ENCODE results near the gene SHC4. TPM values are rescaled to one million over a fixed set of nuclear protein-coding genes. Genes with fewer than 3 reads are reported as not detected.
"Not testable (repeated sequence)": the region's sequence is repeated elsewhere in the genome, so short reads cannot be mapped to it uniquely, and the experiment has no call there.

SHC4 gene
- total RNA-seq, 2 donors from 2014 or later, result 0.34 to 1.4 TPM

- ATAC-seq, result no peak
- H3K27ac Mint-ChIP-seq, result no peak overlapping the region
- no peaks in the 10 kb centered on the region for H3K9me3 Mint-ChIP-seq
- H3K36me3 Mint-ChIP-seq, result no peaks in the 10 kb centered on the region
- DNase-seq (ENCODE audit: low spot score in 2 of 2), result no peak
These were observed 107.9 kb downstream of the SHC4 start for GRCh38 chr15:48855501-48856440.

- H3K27ac Mint-ChIP-seq; H3K36me3 Mint-ChIP-seq; H3K9me3 Mint-ChIP-seq; DNase-seq (ENCODE audit: low spot score in 2 of 2); ATAC-seq: not testable (repeated sequence)
These were observed 109.3 kb downstream of the SHC4 start for GRCh38 chr15:48854434-48854833.

GRCh38 chr15:48851956-48852355 lies 111.8 kb downstream of the SHC4 start:
- DNase-seq (ENCODE audit: low spot score in 2 of 2), result no peak
- H3K36me3 Mint-ChIP-seq, result no peaks in the 10 kb centered on the region
- no peak overlapping the region for H3K27ac Mint-ChIP-seq
- ATAC-seq, result no peak
- H3K9me3 Mint-ChIP-seq, result no peaks in the 10 kb centered on the region

GRCh38 chr15:48850648-48851047 lies 113.1 kb downstream of the SHC4 start:
- no peak for ATAC-seq
- DNase-seq (ENCODE audit: low spot score in 2 of 2), result no peak
- no peaks in the 10 kb centered on the region for H3K9me3 Mint-ChIP-seq
- H3K36me3 Mint-ChIP-seq, result no peaks in the 10 kb centered on the region
- H3K27ac Mint-ChIP-seq, result no peak overlapping the region

- ATAC-seq (peak; percentile 33 to 53), DNase-seq (ENCODE audit: low spot score in 2 of 2) (no peak)
- no peaks in the 10 kb centered on the region for H3K36me3 Mint-ChIP-seq
- no peak overlapping the region for H3K27ac Mint-ChIP-seq
- peaks cover 7 to 10% of the 10 kb centered on the region in 2 donors for H3K9me3 Mint-ChIP-seq
These were observed 118.6 kb downstream of the SHC4 start for GRCh38 chr15:48845123-48845522.

GRCh38 chr15:48842501-48842900 lies 121.2 kb downstream of the SHC4 start:
- Mint-ChIP-seq H3K27ac (peak overlapping the region in 1 of 2 donors; percentile 37), H3K36me3 (no peaks in the 10 kb centered on the region), H3K9me3 (peaks cover 7 to 10% of the 10 kb centered on the region in 2 donors)
- DNase-seq (ENCODE audit: low spot score in 2 of 2) (no peak), ATAC-seq (no peak)

GRCh38 chr15:48834756-48835155 lies 129.0 kb downstream of the SHC4 start:
- ATAC-seq (no peak), DNase-seq (ENCODE audit: low spot score in 2 of 2) (no peak)
- Mint-ChIP-seq H3K36me3 (peaks cover 14% of the 10 kb centered on the region in 2 donors), H3K9me3 (peaks cover 21% of the 10 kb centered on the region in 2 donors), H3K27ac (no peak overlapping the region)

- Mint-ChIP-seq H3K9me3 (peaks cover 21% of the 10 kb centered on the region in 2 donors), H3K36me3 (peaks cover 14% of the 10 kb centered on the region in 2 donors), H3K27ac (peak overlapping the region in 1 of 2 donors; percentile 33)
- no peak for DNase-seq (ENCODE audit: low spot score in 2 of 2)
- no peak for ATAC-seq
These were observed 130.0 kb downstream of the SHC4 start for GRCh38 chr15:48833526-48834239.

GRCh38 chr15:48832648-48833047 lies 131.1 kb downstream of the SHC4 start:
- Mint-ChIP-seq H3K36me3 (peaks cover 14% of the 10 kb centered on the region in 2 donors), H3K27ac (no peak overlapping the region), H3K9me3 (peaks cover 21% of the 10 kb centered on the region in 2 donors)
- no peak for DNase-seq (ENCODE audit: low spot score in 2 of 2)
- ATAC-seq, result no peak

GRCh38 chr15:48828906-48829305 lies 134.8 kb downstream of the SHC4 start:
- no peak for ATAC-seq
- peaks cover 18% of the 10 kb centered on the region in 2 donors for H3K9me3 Mint-ChIP-seq
- H3K36me3 Mint-ChIP-seq, result peaks cover 14% of the 10 kb centered on the region in 2 donors
- no peak for DNase-seq (ENCODE audit: low spot score in 2 of 2)
- no peak overlapping the region for H3K27ac Mint-ChIP-seq

- peaks cover 13 to 14% of the 10 kb centered on the region in 2 donors for H3K9me3 Mint-ChIP-seq
- peaks cover 12% of the 10 kb centered on the region in 2 donors for H3K36me3 Mint-ChIP-seq
- ATAC-seq, result no peak
- DNase-seq (ENCODE audit: low spot score in 2 of 2), result no peak
- H3K27ac Mint-ChIP-seq, result no peak overlapping the region
These were observed 135.2 kb downstream of the SHC4 start for GRCh38 chr15:48828471-48828870.

GRCh38 chr15:48825075-48825474 lies 138.6 kb downstream of the SHC4 start:
- ATAC-seq (no peak), DNase-seq (ENCODE audit: low spot score in 2 of 2) (no peak)
- Mint-ChIP-seq H3K9me3 (no peaks in the 10 kb centered on the region), H3K36me3 (no peaks in the 10 kb centered on the region), H3K27ac (no peak overlapping the region)

- Mint-ChIP-seq H3K27ac (no peak overlapping the region), H3K9me3 (no peaks in the 10 kb centered on the region), H3K36me3 (no peaks in the 10 kb centered on the region)
- DNase-seq (ENCODE audit: low spot score in 2 of 2), result no peak
- ATAC-seq, result no peak
These were observed 140.0 kb downstream of the SHC4 start for GRCh38 chr15:48823706-48824105.

GRCh38 chr15:48823237-48823636 lies 140.5 kb downstream of the SHC4 start:
- no peaks in the 10 kb centered on the region for H3K36me3 Mint-ChIP-seq
- no peak overlapping the region for H3K27ac Mint-ChIP-seq
- H3K9me3 Mint-ChIP-seq, result no peaks in the 10 kb centered on the region
- no peak for ATAC-seq
- no peak for DNase-seq (ENCODE audit: low spot score in 2 of 2)

GRCh38 chr15:48814286-48814685 lies 149.4 kb downstream of the SHC4 start:
- Mint-ChIP-seq H3K36me3 (peaks cover 10 to 11% of the 10 kb centered on the region in 2 donors), H3K9me3 (no peaks in the 10 kb centered on the region), H3K27ac (no peak overlapping the region)
- DNase-seq (ENCODE audit: low spot score in 2 of 2), result no peak
- no peak for ATAC-seq

- DNase-seq (ENCODE audit: low spot score in 2 of 2) (no peak), ATAC-seq (no peak)
- Mint-ChIP-seq H3K27ac (peak overlapping the region; percentile 34 to 99), H3K9me3 (no peaks in the 10 kb centered on the region), H3K36me3 (peaks cover 11 to 14% of the 10 kb centered on the region in 2 donors)
These were observed 152.3 kb downstream of the SHC4 start for GRCh38 chr15:48811325-48811958.
